KOPT-K1 (cell line): ENCODE data around the gene BMX.

Experiments
- H3K27ac ChIP-seq: fragments of 200-600 bp; sonication (generic); 2 replicates; pipeline ENCODE4 v1.5.1; 2016; ENCODE audit warnings: antibody characterized with exemption, mild to moderate bottlenecking, low read depth, low read length; ENCODE audit not compliant: poor library complexity, severe bottlenecking
- H3K36me3 ChIP-seq: fragments of 200-600 bp; sonication (generic); 2 replicates; pipeline ENCODE4 v1.5.1; 2017; ENCODE audit warnings: antibody characterized with exemption, mild to moderate bottlenecking, low read length, moderate library complexity; ENCODE audit not compliant: insufficient read depth
- H3K9me3 ChIP-seq: fragments of 200-600 bp; sonication (generic); 2 replicates; pipeline ENCODE4 v1.5.1; 2017; ENCODE audit warnings: antibody characterized with exemption, low read length, mild to moderate bottlenecking; ENCODE audit not compliant: insufficient read depth, poor library complexity, severe bottlenecking

Gene BMX

GRCh38 chrX:15500497-15500966 is at the start of gene BMX:
Gene BMX, plus strand, starts transcription at chrX:15500807. Its CDS starts 7,547 bp downstream, at chrX:15508354.
- no peaks in the 10 kb centered on the region for H3K36me3 ChIP-seq
- no peaks in the 10 kb centered on the region for H3K9me3 ChIP-seq
- H3K27ac ChIP-seq: no peak within 1 kb of the TSS

- no peak overlapping the region for H3K27ac ChIP-seq
Measured at GRCh38 chrX:15451913-15452312, 48.7 kb upstream of the BMX start.

GRCh38 chrX:15464704-15465103 is 35.9 kb upstream of the BMX start:
- Histone ChIP-seq H3K27ac (no peak overlapping the region), H3K36me3 (no peaks in the 10 kb centered on the region), H3K9me3 (no peaks in the 10 kb centered on the region)

More at GRCh38 chrX:15451913-15452312, 48.7 kb upstream of the BMX start:
- H3K36me3 ChIP-seq: no peaks in the 10 kb centered on the region
- H3K9me3 ChIP-seq: no peaks in the 10 kb centered on the region

- Histone ChIP-seq H3K9me3 (no peaks in the 10 kb centered on the region), H3K27ac (no peak overlapping the region), H3K36me3 (no peaks in the 10 kb centered on the region)
Measured at GRCh38 chrX:15465347-15465746, 35.3 kb upstream of the BMX start.

- H3K27ac ChIP-seq: no peak overlapping the region
- no peaks in the 10 kb centered on the region for H3K9me3 ChIP-seq
- H3K36me3 ChIP-seq: no peaks in the 10 kb centered on the region
Measured at GRCh38 chrX:15465896-15466651, 34.5 kb upstream of the BMX start.

GRCh38 chrX:15468036-15468435 is 32.6 kb upstream of the BMX start:
- H3K36me3 ChIP-seq: no peaks in the 10 kb centered on the region
- no peak overlapping the region for H3K27ac ChIP-seq
- H3K9me3 ChIP-seq: no peaks in the 10 kb centered on the region

GRCh38 chrX:15469613-15470012 is 31.0 kb upstream of the BMX start:
- Histone ChIP-seq H3K36me3 (no peaks in the 10 kb centered on the region), H3K27ac (no peak overlapping the region), H3K9me3 (no peaks in the 10 kb centered on the region)

GRCh38 chrX:15471028-15471427 is 29.6 kb upstream of the BMX start:
- H3K36me3 ChIP-seq: no peaks in the 10 kb centered on the region
- no peak overlapping the region for H3K27ac ChIP-seq
- no peaks in the 10 kb centered on the region for H3K9me3 ChIP-seq

GRCh38 chrX:15472531-15472930 is 28.1 kb upstream of the BMX start:
- Histone ChIP-seq H3K36me3 (no peaks in the 10 kb centered on the region), H3K9me3 (no peaks in the 10 kb centered on the region), H3K27ac (no peak overlapping the region)

- no peaks in the 10 kb centered on the region for H3K36me3 ChIP-seq
- no peak overlapping the region for H3K27ac ChIP-seq
- no peaks in the 10 kb centered on the region for H3K9me3 ChIP-seq
Measured at GRCh38 chrX:15474028-15474427, 26.6 kb upstream of the BMX start.

GRCh38 chrX:15475021-15475420 is 25.6 kb upstream of the BMX start:
- Histone ChIP-seq H3K9me3 (no peaks in the 10 kb centered on the region), H3K27ac (no peak overlapping the region), H3K36me3 (no peaks in the 10 kb centered on the region)

- Histone ChIP-seq H3K36me3 (no peaks in the 10 kb centered on the region), H3K9me3 (no peaks in the 10 kb centered on the region), H3K27ac (no peak overlapping the region)
Measured at GRCh38 chrX:15475486-15475885, 25.1 kb upstream of the BMX start.

- Histone ChIP-seq H3K9me3 (no peaks in the 10 kb centered on the region), H3K27ac (no peak overlapping the region), H3K36me3 (no peaks in the 10 kb centered on the region)
Measured at GRCh38 chrX:15483891-15484290, 16.7 kb upstream of the BMX start.

- Histone ChIP-seq H3K9me3 (no peaks in the 10 kb centered on the region), H3K27ac (no peak overlapping the region), H3K36me3 (no peaks in the 10 kb centered on the region)
Measured at GRCh38 chrX:15492469-15492868, 8.1 kb upstream of the BMX start.

- Histone ChIP-seq H3K36me3 (no peaks in the 10 kb centered on the region), H3K27ac (no peak within 1 kb of the TSS), H3K9me3 (no peaks in the 10 kb centered on the region)
Measured at GRCh38 chrX:15493118-15493962, 7.3 kb upstream of the BMX start, which contains the start of gene PIR. Gene PIR, minus strand, starts transcription at chrX:15493333. Its CDS starts 2,076 bp downstream, at chrX:15491257.
